Fibroblast of the aortic adventitia (primary cell): ENCODE data around the gene RAPGEF3. TPM values are rescaled to one million over a fixed set of nuclear protein-coding genes. Genes with fewer than 3 reads are reported as not detected.

Experiments
- DNase-seq: peaks from one replicate; pipeline ENCODE4 v3.0.0-alpha.2; 2010; ENCODE audit warnings: low read depth
- H3K4me3 ChIP-seq: 2 replicates; pipeline ENCODE4 v1.5.1; 2011; ENCODE audit warnings: low read depth, mild to moderate bottlenecking, control low read depth, low read length, moderate library complexity
- total RNA-seq: library from RNA; depleted of rRNA; stranded (reverse); fragments of >200 nt; gene quantifications from 2 replicates; pipeline ENCODE4 v1.2.3, GENCODE V29; 2012; ENCODE audit warnings: low replicate concordance
- TF ChIP-seq, protein P1 (sequence below): IDR thresholded peaks from 2 replicates; pipeline ENCODE4 v1.5.1; 2011; ENCODE audit warnings: mild to moderate bottlenecking, low read length, control low read depth, inconsistent platforms; ENCODE audit not compliant: insufficient read depth

RAPGEF3 gene
- total RNA-seq, 1 donor = 5.2 TPM

DNA sequence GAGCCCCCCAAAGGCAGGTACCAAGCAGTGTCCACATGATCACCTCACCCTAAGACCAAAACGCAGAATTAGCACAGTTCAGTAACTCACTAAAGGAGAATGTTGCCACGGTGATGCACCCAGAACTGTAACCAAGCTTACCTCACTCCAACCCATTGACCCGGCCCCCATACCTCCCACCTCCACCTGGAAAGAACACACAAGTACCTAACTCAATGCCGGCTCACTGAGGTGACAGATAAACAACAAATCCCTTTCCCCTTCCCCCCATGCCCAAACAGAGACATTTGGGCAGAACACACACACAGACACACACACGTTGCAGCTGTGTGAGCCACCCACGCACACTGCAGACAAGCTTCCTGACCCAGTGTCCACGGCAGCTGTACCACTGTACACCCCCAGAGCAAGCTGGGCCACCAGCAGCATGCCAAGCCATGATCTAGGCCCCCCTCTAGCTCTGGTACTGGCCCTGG is 1.3 kb downstream of the RAPGEF3 start:
- TF ChIP-seq, protein P1, sequence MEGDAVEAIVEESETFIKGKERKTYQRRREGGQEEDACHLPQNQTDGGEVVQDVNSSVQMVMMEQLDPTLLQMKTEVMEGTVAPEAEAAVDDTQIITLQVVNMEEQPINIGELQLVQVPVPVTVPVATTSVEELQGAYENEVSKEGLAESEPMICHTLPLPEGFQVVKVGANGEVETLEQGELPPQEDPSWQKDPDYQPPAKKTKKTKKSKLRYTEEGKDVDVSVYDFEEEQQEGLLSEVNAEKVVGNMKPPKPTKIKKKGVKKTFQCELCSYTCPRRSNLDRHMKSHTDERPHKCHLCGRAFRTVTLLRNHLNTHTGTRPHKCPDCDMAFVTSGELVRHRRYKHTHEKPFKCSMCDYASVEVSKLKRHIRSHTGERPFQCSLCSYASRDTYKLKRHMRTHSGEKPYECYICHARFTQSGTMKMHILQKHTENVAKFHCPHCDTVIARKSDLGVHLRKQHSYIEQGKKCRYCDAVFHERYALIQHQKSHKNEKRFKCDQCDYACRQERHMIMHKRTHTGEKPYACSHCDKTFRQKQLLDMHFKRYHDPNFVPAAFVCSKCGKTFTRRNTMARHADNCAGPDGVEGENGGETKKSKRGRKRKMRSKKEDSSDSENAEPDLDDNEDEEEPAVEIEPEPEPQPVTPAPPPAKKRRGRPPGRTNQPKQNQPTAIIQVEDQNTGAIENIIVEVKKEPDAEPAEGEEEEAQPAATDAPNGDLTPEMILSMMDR = no peak
- no peak for DNase-seq
- no peak overlapping the region for H3K4me3 ChIP-seq

DNA sequence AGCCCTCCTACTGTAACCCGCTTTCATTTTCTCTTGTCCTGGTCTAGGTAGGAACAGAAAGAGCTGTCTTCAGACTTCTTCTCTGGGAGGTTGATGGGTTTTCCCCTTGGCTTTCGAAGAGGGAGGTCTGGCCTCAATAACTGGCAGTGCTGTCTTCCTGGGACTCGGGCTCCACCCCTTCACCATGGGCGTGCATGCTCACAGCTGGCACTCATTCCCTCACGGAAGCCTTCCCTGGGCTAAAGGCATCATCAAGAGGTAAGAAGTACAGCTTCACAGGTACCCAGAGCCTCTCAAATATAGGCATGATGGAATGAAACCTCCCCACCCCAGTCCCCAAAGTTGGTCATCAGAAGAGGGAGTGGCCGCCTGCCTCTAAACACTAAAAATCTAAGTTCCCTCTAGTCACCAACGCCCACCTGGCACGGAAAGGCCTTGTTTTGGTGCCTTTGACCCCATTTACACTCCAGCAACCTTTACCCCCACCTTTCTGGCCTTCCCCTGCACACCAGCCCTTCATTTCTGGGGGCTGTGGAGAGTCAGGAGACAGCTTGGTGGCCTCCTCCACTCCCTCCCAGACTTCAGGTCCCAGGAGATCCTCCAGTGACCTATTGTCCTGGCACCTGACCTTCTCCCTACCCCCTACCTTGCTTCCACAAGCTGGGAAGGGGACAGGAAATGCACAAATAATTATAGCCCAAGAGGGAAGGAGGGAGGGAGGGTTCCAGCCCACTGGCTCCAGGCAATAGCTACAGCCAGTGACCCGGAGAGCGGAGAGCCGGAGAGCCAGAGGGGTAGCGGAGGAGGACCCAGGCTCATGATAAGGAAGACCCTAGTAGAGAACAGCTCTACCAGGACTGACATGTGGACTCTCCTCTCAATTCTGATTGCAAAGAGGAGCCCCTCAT is 2.8 kb downstream of the RAPGEF3 start:
- no peak overlapping the region for H3K4me3 ChIP-seq
- TF ChIP-seq, protein P1 = no peak
- no peak for DNase-seq

DNA sequence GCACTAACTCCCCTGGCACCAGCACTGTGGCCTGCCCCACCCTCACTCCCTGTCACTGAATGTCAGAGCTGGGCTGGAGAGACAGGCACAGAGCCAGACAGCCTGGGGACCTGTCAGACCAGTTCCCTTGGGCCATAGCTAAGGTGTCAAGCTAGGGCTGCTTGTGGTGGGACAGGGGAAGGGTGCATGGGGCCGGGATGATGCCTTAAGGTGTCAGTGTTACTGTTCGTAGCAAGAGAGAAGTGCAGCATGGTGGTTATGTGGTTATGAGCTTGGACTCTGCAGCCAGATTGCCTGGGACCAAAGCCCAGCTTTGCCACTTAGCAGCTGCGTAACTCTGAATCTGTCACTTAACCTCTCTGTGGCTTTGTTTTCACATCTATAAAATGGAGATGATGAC is 3.8 kb downstream of the RAPGEF3 start:
- H3K4me3 ChIP-seq = no peak overlapping the region
- TF ChIP-seq, protein P1 = no peak
- DNase-seq = no peak

DNA sequence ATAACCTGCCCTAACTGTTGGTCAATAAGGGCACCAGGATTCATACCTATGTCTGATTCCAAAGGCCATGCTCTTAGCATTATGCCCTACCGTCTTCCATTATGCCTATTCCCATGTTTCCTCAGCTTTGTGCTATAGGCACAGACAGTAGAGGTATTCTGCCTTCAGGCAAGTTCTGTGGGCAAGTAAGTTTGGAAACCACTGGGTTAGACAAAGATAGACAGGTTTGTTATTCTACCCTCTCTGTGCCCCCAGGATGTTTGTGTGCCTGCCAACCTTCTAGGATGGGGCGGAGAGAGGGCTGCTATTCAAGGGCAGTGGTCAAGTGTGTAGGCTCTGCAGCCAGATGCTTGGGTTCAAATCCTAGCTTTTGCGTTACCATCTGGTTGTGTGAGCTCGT is 4.6 kb downstream of the RAPGEF3 start:
- TF ChIP-seq, protein P1 = no peak
- no peak overlapping the region for H3K4me3 ChIP-seq
- no peak for DNase-seq

DNA sequence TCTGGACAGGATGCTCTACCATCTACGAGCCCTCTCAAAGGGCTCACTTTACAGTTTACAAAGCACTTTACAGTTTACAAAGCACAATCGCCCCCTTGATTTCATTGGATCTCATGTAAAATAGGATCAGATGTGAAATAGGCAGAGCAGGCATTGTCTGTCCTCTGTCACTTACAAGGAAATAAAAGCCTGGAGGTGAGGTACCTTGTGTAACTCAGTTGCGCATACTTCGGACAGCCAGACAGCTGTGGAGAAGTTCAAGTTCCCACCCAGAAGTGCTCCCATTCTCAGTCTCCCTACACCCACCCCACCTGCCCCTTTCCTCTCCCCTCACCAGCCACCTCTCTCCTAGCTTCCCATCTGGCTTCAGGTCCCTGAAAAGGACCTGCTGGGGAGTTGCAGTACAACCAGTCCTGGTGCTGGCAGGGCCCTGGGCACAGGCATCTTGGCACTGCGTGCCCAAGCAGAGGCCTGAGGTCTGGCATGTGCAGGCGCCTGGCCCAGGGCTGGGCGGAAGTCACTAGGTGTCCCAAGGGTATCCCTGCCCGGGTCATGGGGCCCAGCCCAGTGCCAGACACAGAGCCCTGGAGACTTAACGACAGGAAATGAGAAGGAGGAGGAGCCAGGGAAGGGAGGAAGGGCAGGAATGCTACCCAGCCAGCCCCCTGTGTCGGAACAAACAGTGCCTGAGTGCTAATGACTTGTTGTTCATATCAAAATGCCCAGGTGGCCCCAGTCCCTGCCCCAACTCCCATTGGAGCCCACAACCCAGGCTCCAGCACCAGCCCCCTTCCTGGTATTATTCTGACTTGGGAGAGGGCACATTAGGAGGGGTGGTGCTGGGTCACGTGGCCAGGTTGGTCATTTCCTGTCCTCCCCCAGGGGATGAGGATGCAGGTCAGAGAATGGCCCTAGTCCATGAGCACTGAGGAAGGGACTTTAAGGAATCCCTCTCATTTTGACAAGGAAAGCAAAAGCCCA is 5.4 kb downstream of the RAPGEF3 start:
- no peak overlapping the region for H3K4me3 ChIP-seq
- no peak for DNase-seq
- TF ChIP-seq, protein P1 = no peak

DNA sequence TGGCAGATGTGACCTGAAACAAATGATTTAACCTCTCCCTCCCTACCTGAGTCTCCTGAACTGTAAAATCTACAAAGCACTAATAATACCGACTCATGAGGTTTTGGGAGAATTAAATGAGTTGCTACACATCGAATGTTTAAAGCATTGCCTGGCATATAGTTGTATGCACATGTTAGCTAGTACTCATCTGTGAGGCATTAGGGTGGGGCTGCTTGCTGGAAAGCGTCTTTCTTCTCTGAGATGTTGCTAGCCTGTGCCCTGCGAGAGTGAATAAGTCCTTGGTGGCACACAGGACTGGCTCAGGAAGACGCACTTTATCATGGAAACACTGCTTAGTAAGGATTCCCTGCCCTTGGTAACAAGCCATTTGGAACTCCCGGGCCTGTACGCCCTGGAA is 6.1 kb downstream of the RAPGEF3 start:
- TF ChIP-seq, protein P1 = no peak
- DNase-seq = peak; percentile 68

More for the DNA sequence above, 6.1 kb downstream of the RAPGEF3 start:
- no peak overlapping the region for H3K4me3 ChIP-seq
